NCI-H146 (cell line): ENCODE results near the gene ARHGEF4.
A peak's percentile ranks its signal among the peaks of the same experiment; 100 is the strongest.

Source experiments
- DNase-seq: peaks from one replicate; lab custom pipeline; 2025; lab: John Stamatoyannopoulos, UW

ARHGEF4 gene

DNA sequence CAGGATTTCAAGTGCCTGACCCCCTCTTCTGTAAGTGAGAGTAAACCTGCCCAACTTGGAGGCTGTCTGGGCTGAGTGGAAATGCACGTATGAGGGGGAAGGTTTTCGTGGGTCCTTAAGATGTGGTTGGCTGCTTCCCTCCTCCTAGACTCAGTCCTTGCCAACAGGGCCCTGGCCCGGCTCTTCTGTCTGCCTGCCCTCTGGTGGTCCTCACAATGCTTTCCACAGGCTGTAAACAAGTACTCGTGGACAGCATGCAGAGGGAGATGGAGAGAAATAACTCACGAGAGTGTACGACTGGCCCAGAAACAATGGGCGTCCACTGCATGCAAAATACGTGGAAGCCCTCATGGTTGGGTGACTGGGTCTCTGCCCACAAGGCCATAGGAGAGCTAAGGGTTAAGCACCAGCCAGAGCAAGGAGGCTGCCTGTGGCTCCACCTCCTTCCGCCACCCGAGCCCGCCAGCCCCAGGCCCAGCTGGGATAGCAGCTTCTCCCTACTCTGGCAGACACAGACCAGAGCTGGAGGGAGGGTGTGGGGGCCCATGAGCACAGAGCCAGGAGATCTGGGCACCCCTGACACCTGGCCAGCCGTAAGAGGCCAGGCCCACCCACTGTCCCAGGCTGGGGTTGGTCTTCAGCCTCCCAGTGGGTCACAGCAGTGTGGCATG is 17.0 kb upstream of the ARHGEF4 start:
- no peak for DNase-seq

DNA sequence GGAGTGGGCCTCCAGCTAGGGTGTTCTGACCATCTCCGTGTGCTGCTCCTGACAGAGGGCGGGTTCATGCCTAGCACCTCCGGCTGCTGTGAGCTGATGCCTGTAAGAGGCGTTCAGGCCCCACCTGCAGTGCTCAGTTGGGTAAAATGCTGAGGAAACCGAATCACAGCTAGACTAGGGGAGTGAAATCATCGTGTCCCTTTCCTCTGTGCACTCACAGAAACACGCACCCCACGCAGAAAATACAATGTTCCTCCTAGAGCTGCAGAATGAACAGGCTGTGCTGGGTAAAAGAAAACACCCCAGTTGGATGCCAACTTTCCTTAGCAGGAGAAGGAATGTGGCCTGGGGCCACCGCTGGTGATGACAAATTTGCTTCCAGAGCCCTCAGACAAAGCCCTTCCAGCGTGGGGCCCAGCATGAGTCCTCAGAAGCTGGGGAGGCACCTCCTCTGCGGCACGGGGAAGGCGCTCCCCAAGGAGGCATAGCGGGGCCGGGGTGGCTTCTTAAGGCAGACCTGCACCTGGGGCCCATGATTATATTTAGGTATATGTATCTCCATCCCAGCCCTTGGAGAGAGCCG is 16.3 kb upstream of the ARHGEF4 start:
- DNase-seq = no peak

DNA sequence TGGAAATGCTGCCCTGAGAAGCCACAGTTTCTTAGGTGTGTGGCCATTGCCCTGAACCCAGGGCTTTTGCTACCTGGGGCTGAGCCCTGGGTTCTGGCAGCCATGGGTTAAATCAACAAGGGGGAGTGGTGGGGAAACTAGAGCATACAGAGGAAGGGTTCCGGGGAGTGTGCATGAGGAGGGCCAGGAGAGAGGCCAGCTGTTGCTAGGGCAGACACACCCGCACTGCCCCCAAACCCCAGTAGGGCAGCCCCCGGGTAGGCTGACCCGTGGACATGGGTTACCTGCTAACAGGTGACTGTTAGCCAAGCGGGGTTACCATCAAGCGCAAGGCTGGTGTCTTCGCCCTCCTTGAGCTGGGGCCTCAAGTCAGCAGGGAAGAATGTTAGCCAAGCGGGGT is 14.8 kb upstream of the ARHGEF4 start:
- no peak for DNase-seq

DNA sequence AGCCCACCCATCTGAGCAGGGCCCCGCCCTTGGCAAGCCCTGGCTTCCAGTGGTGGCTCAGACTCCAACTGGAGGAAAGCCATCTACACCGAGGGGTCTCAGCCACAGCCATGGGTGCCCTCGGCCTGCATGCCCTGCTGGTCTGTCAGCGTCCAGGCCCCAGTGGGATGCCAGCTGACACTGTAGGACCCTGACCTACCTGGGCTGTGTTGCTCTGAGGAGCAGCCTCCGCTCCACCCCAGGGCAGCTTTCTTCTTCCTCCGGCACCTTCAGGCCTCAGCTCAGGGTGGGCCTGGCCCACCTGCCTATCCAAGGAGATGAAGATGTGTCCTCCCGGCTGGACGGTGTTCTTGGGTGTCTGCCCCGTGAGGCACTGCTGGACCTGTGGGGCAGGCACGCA is 13.9 kb upstream of the ARHGEF4 start:
- DNase-seq = no peak

DNA sequence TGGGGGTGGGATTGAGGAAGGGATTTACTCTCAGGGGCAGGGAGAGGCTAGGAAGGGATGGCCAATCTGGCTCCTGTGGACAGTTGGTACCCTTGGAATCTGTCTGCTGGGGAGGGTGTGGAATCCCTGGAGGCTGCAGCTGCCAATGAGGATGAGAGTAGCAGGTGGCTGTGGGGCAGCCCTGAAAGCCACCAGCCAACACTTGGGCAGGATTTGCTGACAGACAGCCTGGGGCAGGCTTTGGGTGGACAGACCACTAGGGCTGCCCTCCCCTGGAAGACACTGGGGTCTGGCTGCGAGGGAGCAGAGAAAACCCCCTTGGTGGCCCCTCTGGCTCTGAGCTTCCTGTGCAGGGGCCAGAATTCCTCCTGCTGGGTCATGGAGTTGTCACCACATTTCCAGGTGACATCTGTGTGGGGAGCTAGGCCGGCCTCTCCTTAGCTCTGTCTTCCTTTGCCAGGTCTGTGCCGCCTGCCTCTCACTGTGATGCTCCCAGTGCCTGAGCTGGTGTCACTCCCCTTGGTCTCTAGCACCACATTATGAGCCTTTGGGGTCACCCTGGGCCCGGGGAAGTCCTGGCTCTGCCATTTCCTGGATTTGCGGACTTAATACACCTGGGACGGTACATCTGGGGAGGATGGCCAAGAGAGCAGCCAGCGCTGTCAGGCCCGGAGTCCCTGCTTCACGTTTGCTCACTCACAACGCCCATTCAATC is 13.4 kb upstream of the ARHGEF4 start:
- no peak for DNase-seq

DNA sequence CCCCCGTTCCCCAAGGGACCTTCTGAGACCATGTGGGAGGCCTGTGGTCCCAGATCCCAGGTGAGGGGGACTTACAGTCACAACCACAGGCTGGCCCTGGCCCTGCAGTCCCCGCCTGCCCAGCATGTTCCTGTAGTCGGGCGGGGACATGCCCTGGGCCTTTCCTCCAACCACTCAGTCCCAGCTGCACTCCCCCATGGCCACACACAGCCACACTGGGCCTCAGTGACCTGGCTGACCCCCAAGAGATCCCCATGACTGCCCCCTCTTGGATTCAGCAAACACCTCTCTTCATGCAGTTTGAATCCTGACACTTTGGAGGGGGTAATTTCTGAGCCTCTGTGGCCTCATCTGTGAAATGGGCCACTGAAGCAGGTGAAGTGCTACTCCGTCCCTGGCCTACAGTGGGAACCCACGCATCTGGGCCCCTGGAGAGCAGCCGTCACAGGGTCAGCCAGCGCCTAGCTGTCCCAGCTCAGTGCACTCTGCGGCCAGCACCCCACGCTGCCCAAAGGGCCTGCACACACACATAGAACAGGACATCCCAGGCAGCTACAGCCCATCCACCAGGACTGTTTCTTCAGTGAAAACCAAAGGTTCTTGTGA is 12.7 kb upstream of the ARHGEF4 start:
- DNase-seq = no peak

DNA sequence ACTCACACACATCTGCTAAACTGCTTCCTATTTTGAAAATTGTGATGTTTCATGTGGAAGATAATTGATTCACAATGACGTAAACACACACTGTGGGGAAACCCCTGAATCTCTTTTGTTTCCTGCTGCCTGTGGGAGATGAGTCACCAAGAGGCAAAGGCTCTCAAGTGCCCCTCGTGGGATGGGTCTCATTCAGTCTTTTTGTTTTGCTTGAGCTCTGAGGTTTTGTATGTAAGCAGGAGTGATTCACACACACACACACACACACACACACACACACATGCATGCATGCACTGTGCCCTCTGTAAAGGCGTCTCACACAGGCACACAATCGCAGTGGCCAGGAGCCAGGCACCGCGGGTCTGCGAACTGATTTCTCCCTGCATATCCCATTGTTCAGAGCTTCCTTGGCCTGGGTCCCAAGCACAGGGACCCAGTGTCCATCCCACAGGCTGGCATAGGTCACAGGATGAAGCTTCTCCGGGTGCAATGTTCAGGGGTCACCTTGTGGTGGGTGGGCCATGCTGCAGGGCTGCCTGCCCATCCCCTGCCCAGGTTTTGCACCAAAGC is 12.1 kb upstream of the ARHGEF4 start:
- peak; percentile 37 for DNase-seq

DNA sequence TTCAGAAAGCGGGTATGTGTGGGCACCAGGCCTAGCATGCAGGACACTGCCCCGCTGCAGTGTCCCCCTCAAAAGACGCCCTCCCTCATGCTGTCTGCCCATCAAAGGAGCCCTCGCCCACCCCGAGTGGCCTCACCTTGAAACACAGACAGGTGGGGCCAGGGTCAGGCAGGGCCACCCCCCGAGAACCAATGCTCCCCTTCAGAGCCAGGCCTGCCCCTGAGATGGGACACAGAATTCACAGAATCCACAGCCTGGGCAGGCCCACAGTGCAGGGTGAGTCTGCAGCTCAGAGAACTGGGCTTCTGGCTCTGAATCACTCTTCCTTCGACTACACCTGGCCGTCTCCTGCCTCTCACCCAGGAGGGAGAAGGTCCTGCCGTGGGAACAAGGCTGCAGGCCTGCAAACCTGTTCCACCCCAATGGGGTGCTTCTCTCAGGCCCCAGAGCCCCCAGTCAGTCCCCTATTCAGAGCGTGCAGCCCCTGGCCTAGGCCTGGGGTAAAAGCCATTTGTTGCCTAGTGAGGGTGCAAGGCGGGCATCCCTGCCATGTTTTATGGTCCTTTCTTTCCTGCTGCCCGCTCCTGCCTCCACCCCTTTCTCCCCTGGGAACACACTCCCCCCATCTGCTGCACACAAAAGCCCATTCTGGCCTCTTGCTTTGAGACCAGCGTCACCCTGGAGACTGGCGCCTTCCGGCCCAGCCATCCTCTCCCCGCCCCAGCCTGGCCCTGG is 11.3 kb upstream of the ARHGEF4 start:
- no peak for DNase-seq

DNA sequence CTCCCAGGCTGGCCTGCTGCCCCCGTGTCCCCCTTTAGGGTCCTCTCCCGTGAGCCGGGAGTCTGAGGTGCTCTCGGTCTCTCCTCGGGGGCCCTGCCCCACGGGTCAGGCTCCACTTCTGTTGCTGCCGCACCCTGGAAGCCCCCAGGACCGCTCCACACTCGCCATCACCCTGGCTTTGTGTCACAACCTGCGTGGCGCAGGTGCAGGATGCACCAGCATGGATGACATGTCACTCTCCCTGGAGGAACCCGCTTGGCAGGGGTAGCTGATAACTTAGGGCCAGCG is 10.8 kb upstream of the ARHGEF4 start:
- no peak for DNase-seq

DNA sequence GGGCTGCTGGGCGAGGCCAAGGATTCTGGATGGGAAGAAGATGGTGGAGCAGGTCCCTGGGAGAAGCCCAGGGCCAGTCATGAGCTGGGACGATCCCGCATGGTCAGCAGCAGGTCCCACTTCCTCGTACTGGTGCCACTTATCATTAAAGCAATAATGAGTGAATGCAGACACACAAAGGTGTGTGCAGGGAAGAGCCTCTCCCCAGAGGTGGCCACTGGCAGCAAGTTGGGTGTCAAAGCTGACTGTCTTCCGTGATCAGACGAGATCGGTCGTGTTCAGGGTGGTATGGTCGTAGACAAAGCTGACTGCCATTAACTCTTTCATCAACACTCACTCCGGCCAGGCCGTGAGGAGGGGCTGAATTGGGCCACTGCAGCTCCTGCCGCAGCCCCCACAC is 10.3 kb upstream of the ARHGEF4 start:
- no peak for DNase-seq

DNA sequence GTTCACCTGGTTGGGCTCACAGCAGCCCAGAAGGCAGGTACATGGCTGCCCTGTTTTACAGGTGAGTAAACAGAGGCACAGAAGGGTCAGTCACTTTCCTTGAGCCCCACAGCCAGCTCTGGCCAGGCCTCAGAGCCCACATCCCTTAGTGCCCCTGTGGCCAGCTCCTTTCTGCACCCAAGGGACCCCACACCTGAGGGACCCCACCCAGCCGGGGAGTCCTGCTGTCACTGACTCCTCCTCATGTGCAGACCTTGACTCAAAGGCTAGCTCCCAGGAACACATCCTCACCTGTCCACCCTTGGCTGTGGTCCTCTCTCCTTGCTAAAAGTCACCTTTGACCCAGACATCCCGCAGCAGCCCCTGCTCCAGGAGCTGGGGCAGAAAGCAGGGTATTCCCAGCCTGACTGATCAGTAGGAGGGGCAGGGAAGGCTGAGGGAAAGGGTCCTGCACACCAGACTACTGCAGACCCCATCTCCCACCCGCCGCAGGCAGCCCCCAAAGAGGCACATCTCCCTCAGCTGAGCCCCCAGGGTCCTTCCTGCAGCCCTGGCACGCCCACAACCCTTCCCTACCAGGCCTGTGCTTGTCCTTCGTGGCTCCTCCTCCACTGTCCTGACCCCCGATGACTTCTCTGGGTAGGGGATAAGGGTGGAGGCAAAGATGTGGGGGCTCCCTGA is 9.8 kb upstream of the ARHGEF4 start:
- DNase-seq = no peak

DNA sequence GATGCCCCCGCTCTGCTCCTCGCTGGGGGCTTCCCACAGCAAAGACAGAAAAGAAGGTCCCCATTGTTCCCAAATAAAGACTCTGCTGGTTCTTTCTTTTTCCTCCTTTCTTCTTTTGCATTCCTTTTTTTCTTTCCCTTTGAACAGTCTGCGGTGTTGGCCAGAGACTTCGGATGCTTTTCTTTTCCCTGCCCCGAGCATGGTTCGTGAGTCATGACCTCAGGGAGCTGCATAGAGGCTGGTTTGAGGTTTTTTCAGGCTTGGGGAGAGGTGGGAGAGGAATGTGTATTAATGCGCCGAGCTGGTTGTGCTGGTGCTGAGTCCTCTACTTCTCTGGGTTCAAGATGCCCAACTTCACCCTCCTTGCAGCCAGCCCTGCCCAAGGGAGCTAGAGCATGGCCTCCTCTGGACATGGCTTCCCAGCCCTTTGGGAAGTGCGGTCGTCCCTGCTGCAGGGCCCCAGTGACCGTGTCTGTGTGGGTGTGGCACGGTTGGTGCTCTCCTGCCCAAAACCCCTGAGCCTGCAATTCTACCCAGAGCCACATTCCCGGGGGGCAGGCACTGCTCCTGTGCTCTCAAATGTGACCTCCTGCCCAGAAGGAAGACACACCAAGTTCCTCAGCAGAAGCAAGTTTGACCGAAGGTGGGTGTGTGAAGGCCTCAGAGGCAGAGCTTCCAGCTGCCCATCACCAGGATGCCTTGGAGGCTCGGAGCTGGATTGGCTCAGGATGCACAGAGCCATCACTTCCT is 9.0 kb upstream of the ARHGEF4 start:
- DNase-seq = no peak

DNA sequence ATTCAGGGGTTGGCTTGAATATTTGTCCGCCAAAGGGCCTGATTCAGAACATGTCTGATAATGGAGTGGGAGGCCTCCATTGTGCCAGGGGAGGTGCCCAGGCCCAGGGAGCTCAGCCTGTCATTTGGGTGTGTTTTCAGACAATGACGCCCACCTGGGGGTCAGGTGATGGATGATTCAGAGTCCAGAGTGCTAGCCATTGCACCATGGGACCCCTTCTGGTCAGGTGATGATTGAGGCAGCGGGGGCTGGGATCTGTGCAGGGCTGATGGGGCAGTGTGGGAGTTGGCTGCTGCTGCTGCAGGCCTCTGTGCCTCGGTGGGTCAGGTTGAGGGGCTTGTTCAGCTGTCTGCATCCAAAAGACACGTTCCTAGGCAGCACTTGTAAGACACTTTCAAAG is 8.3 kb upstream of the ARHGEF4 start:
- DNase-seq = no peak

DNA sequence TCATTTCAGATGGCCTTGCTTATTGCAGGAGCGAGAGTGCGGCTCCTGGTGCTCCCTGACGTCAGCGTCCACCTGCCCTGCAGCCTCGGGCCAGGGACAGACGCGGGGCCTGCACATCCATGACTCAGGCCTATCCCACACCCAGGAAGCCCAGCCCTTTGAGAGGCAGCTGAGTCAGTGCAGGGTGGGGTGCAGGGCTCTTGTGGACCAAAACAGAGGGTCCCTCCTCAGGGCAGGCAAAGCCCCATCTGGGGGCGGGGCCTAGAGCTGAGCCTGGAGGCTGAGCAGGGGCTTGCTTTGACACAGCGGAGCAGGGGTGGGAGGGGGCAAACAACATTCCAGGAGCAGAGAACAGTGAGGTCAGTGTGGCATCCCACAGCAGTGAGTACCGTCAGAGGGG is 7.7 kb upstream of the ARHGEF4 start:
- DNase-seq = no peak

DNA sequence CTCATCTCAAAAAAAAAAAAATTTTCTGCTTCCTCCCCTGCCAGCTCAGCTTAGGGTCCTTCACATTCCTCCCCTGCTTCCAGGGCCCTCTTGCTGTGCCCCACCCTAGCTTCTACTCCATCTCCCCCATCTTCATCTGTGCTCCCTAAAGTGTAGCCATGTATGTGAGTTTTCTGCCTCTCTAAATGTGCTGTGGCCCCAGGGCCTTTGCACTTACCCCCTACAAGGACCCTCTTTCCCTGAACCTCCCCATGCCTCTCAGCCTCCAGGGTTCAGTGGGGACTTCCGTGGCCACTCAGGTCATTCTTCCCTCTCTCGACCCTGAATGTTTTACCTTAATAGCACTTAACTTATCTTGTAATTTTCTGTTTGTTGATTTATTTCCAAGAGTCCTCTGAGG is 6.2 kb upstream of the ARHGEF4 start:
- DNase-seq = no peak

DNA sequence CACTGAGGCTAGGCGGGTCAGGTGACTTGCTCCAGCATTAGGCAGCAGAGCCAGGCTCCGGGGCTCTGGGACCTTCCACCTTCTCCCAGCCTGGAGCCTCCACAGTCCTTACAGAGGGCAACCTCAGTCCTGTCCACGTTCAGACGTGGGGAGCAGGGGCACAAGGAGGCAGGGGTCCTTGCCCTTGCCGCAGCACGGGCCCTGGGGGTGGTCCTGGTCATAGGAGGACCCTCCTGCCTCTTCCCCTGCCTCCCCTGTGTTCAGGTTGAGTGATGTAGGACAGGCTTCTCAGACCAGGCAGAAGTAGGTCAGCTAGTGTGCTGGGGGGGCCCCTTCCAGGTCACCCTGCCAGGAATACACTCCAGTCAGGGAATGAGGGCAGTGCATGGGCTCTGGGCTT is 5.4 kb upstream of the ARHGEF4 start:
- no peak for DNase-seq

DNA sequence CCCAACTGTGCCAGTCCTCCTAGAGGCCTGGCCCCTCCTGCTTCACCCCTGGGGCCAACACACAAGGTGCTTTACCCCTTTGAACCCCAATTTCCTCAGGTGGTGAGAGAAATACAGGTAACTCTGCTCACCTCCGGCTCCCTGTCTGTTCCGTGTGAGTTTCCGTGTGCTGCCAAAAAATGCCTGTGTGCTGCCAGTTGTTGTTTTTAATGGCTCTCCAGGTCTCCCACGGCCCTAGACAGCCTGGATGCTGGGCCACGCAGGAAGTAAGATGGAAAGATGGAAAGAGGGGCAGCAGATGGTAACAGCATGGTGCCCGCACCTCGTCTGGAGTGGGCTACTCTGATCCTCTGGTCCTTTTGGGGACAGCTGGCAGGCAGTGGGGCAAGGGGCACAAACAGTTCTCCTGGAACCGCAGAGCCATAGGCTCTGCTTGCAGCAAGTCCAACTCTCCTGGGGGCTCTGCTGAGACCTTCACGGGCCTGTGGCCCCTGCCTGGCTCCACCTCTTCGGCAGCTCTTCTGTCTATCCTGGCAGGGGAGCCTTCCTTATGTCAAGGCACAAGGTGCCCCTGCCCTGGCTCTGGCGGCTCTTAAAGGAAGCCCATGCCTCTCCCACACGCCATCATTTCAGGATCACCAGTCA is 4.3 kb upstream of the ARHGEF4 start:
- DNase-seq = no peak

DNA sequence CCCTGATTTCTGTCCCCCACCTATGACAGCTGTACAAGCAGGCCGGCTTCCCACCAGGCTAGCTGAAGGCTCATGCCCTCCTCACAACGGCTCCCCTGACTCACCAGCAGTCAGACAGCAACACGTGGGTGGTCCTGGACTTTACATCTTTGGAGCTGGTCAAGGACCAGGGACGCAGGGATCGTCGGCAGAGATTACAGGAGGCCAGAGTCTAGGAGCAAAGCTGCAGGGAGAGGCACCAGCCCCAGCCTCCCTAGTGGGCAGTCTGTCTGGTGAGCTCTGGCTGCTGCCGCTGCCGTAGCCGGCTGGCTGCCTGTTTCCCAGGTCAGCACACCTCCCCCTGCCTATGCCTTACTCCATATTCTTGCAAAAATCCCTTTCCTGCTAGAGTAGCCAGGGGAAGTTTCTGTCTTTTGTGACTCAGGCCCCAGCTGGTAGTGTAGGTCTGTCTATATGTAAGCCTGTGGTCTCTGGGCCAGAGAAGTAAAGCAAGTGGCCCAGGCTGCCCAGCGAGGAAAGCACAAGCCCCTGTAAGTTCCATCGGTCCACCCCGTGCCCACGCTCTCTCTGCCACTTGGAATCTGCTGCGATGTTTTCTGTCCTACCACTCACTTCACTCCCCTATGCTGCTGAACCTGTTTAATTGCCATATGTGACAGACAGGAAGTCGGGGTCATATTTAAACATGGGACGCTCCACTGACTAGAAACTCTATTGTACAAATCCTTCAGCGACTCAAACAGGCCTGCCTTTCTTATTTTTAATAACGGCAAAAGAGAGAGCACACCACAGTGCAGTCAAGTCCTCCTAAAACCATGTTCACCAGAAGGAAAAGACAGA is 2.4 kb upstream of the ARHGEF4 start:
- DNase-seq = no peak

DNA sequence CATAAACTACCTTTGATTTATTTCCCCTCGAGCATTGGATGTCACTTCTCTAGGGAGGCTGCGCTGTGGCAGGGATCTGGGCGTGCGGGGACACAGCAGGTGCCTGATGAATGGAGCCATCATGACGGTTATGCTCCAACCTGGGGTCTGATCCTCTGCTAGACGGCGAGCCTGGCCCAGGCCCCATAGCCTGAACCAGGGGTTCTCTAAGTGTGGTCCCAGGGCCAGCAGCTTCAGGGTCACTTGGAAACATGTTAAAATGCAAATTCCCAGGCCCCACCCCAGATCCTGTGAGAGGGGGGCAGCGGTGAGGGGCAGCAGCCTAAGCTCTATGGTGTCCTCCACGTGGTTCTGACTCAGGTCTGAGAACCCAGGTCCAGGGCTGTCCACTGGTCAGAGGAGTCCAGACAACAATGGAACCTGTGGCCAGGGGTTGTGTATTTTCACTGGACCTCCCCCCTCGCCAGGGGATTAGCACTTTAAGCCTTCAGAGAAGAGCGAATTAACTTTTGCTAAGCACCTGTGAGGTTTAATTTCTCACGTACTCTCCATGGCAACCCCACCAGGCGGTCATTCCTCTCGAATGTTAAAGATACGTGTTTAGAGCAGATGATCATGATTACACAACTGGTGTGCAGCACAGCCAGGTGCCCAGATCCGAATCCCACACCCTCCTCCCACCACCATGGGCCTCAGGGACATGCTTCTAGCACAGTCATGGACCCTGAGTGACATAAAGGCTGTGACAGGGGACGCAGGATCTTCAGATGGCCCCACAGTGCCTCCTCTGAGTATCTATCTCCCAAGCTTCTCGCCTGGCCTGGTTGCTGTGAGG is 1.6 kb upstream of the ARHGEF4 start:
- peak; percentile 22 for DNase-seq
